Psoas muscle (tissue), 8 donors: ENCODE results near the gene TPST2. TPM values are rescaled to one million over a fixed set of nuclear protein-coding genes. Genes with fewer than 3 reads are reported as not detected.

ENCODE experiments used
- ATAC-seq, 4 donors: fragments of 200-7000 bp; cut with Tn5 transposase; one replicate each; pipeline ENCODE4 v1.9.1; 2020; ENCODE audit warnings: moderate library complexity in 3 of 4, mild to moderate bottlenecking in 2 of 4
- DNase-seq, 2 donors: peaks; one replicate each; pipeline ENCODE4 v3.0.0-alpha.2; 2020
- H3K27ac ChIP-seq: fragments of 200-600 bp; one replicate; pipeline ENCODE4 v1.8.0; 2022
- H3K27me3 ChIP-seq, 3 donors: fragments of 200-600 bp in 1 of 3; one replicate each; pipeline versions ENCODE4 v1.6.1 to v1.8.0; 2013 to 2022; ENCODE audit warnings: low read length in 2 of 3, mild to moderate bottlenecking in 2 of 3, moderate library complexity in 1 of 3; ENCODE audit not compliant: insufficient read depth in 3 of 3
- H3K36me3 ChIP-seq, 2 donors: fragments of 200-600 bp in 1 of 2; one replicate each; pipeline versions ENCODE4 v1.6.1 to v1.8.0; 2013 to 2022; ENCODE audit warnings: low read depth in 1 of 2, mild to moderate bottlenecking in 1 of 2, moderate library complexity in 1 of 2; ENCODE audit not compliant: insufficient read depth in 1 of 2
- H3K4me1 ChIP-seq: fragments of 200-600 bp; one replicate; pipeline ENCODE4 v1.8.0; 2022
- H3K4me3 ChIP-seq: fragments of 200-600 bp; one replicate; pipeline ENCODE4 v1.8.0; 2022; ENCODE audit warnings: mild to moderate bottlenecking
- H3K9me3 ChIP-seq: fragments of 200-600 bp; one replicate; pipeline ENCODE4 v1.8.0; 2022
- CTCF ChIP-seq: fragments of 200-600 bp; IDR thresholded peaks from one replicate; pipeline ENCODE4 v1.8.0; 2022; ENCODE audit warnings: antibody characterized with exemption
- WGBS, 3 donors: extraction: QIAGEN DNeasy Blood & Tissue Kit; methylation state at CpG; one replicate each; pipeline versions ENCODE4 v1.1.6 to v1.1.7; 2013; 5-methylcytosine and 5-hydroxymethylcytosine counted together
- intact Hi-C, 2 donors: fragments of 100-400 bp; cut with DNase I; formaldehyde crosslinking; loops; one replicate each; pipeline versions ENCODE4 v1.11.0 to v1.14.2; 2022
- polyA plus RNA-seq, 3 donors: library from polyadenylated mRNA; stranded (reverse); fragments of 200-250 nt; gene quantifications; one replicate each; pipeline ENCODE4 v1.2.3, GENCODE V29; 2013
- total RNA-seq, 4 donors: library from RNA; stranded (reverse); fragmentation: NEBNext Ultra II Directional in 2 of 4; extraction: Animal tissue kit (Norgen Biotek cat#: 25700) in 2 of 4; gene quantifications; one replicate each; pipeline versions ENCODE4 v1.2.1 to v1.2.4, GENCODE V29; 2021 to 2023
- donor health status: healthy with polysubstance abuse.
- donor health status: DM: no; HTN: no; CAD: no; lungs with moderate emphysema.
- donor health status: Bipolar disorder and iron deficiency.
- donor health status: healthy.
- donor health status: DM: yes; HTN: yes; CAD: no.
- donor health status: DM: no; HTN: no; CAD: no.
- donor health status: DM: no; HTN: no; CAD: no.
- donor health status: DM: yes; HTN: yes; CAD: no.

Gene TPST2
- total and polyA plus RNA-seq, 7 donors: 22.1 to 76.4 (median 32.9) TPM

DNA sequence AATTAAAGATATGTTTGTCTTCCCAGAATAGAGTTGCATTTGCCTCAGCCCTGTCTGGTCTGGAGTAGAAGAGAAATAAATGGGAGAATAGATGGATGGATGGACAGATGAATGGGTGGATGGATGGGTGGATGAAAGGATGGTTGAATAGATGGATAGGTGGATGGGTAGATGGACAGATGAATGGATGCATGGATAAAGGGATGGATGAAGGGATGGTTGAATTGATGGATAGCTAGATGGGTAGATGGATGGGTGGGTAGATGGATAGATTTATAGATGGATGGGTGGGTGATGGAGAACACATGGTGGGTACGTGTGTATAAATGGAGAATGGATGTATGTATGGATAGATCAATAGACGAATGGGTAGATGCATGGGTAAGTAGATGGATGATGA is 19.4 kb upstream of the TPST2 start:
- Histone ChIP-seq H3K27me3 (peaks cover 0 to 1% (median 0%) of the 10 kb centered on the region in 3 donors), H3K4me3 (no peak overlapping the region), H3K9me3 (no peaks in the 10 kb centered on the region)

GRCh38 chr22:26608129-26608528 is 18.2 kb upstream of the TPST2 start:
- H3K9me3 ChIP-seq: no peaks in the 10 kb centered on the region
- intact Hi-C loops: no loop called here
- H3K4me1 ChIP-seq: no peaks in the 10 kb centered on the region

More for the DNA sequence above, 19.4 kb upstream of the TPST2 start:
- Histone ChIP-seq H3K4me1 (no peaks in the 10 kb centered on the region), H3K27ac (no peak overlapping the region), H3K36me3 (no peaks in the 10 kb centered on the region)
- 93 to 96% (median 94%) methylated on average over 2 of the region's 2 CpGs for WGBS, 3 donors
- TF ChIP-seq CTCF: no peak
- no peak for ATAC-seq
- intact Hi-C loops: no loop called here
- DNase-seq: no peak

DNA sequence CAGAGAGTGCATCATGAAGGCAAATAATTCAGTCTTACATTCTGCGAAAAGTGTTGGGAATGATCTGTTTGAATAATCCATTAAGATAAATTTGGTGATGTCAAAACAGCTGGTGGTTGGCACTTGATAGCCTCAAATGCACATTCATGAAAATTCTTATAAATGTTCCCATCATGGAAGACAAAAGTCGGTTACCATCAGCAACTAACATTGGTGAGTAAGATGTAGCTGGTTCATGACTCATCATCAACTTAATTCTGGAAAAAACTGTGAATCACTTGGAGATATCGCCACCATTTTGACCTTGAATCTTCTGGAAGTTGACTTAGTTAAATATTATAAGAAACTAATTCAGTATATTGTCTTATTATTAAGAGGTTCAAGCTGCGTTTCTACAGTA is 16.7 kb upstream of the TPST2 start:
- Histone ChIP-seq H3K4me3 (no peak overlapping the region), H3K27ac (no peak overlapping the region), H3K9me3 (no peaks in the 10 kb centered on the region), H3K4me1 (no peaks in the 10 kb centered on the region), H3K36me3 (no peaks in the 10 kb centered on the region), H3K27me3 (no peaks in the 10 kb centered on the region)
- DNase-seq (no peak), ATAC-seq (no peak)
- no peak for TF ChIP-seq CTCF
- intact Hi-C loops: no loop called here
- 49 to 56% (median 55%) methylated on average over 4 of the region's 4 CpGs for WGBS, 3 donors

More at GRCh38 chr22:26608129-26608528, 18.2 kb upstream of the TPST2 start:
- DNase-seq (no peak), ATAC-seq (no peak)
- no peaks in the 10 kb centered on the region for H3K36me3 ChIP-seq
- 25 to 52% (median 36%) methylated on average over 2 of the region's 2 CpGs for WGBS, 3 donors
- H3K4me3 ChIP-seq: no peak overlapping the region
- TF ChIP-seq CTCF: no peak
- no peaks in the 10 kb centered on the region for H3K27me3 ChIP-seq
- no peak overlapping the region for H3K27ac ChIP-seq

GRCh38 chr22:26604368-26604767 is 14.4 kb upstream of the TPST2 start:
- Histone ChIP-seq H3K9me3 (no peaks in the 10 kb centered on the region), H3K4me3 (no peak overlapping the region), H3K27ac (no peak overlapping the region), H3K4me1 (no peaks in the 10 kb centered on the region), H3K36me3 (no peaks in the 10 kb centered on the region), H3K27me3 (no peaks in the 10 kb centered on the region)
- DNase-seq (no peak), ATAC-seq (no peak)
- intact Hi-C loops: no loop called here
- WGBS, 3 donors: 83 to 91% (median 90%) methylated on average over 1 of the region's 1 CpG
- TF ChIP-seq CTCF: no peak

- H3K36me3 ChIP-seq: no peaks in the 10 kb centered on the region
- ATAC-seq (no peak), DNase-seq (no peak)
- no peak overlapping the region for H3K27ac ChIP-seq
- no peak for TF ChIP-seq CTCF
- H3K4me3 ChIP-seq: no peak overlapping the region
- no peaks in the 10 kb centered on the region for H3K9me3 ChIP-seq
- H3K4me1 ChIP-seq: no peaks in the 10 kb centered on the region
- 69 to 76% (median 74%) methylated on average over 4 of the region's 4 CpGs for WGBS, 3 donors
- no peaks in the 10 kb centered on the region for H3K27me3 ChIP-seq
- intact Hi-C loops: no loop called here
Observed at GRCh38 chr22:26602127-26602526, 12.2 kb upstream of the TPST2 start.
